ENCODE results near the gene HAUS8. TPM values are rescaled to one million over a fixed set of nuclear protein-coding genes. Genes with fewer than 3 reads are reported as not detected.

Gene HAUS8
- total and polyA plus RNA-seq, 2 of the 8 experiments (the other 6 are each of a cell fraction or from before 2014, with no cell fraction given) = 18.4 to 23.2 TPM

DNA sequence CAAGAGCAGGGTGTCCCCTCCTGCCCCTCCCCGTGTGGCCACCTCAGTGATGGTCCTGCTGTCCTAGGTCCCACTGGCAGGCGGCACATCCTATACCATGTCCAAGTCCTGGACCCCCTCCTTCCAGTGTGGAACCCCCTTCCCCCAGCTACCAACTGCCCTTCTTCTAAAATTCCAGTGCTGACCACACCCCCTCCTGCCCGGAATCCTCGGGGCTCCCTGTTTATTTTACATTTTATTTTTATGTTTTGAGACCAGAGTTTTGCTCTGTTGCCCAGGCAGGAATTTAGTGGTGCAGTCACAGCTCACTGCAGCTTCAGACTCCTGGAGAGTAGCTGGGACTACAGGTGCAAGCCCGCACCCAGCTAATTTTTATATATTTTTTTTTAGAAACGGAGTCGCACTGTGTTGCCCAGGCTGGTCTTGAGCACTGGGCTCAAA, 47.7 kb downstream of the HAUS8 start (continued):
- TF ChIP-seq CTBP2 (IDR thresholded peaks at IDR 0.05; ENCODE audit: borderline replicate concordance, insufficient read depth, insufficient read length, low read length) = no peak
- no peak for TF ChIP-seq CREB1 (IDR thresholded peaks at IDR 0.05)
- TF ChIP-seq FOSL1 (IDR thresholded peaks at IDR 0.05; ENCODE audit: insufficient read depth, low read depth, low read length) = no peak
- no peak for TF ChIP-seq RFX5 (IDR thresholded peaks at IDR 0.05; ENCODE audit: borderline replicate concordance, low read depth, low read length)

Measured in H1 (cell line).